Vagina (tissue), 2 donors: ENCODE results near the gene SMARCD3.

Source experiments
- CTCF ChIP-seq, 3 experiments: fragments of 450-650 bp in 2 of 3; fragments of 200-600 bp in 1 of 3; sonication (generic) in 1 of 3; IDR thresholded peaks; one replicate each; pipeline ENCODE4 v1.5.1; 2017 to 2019; ENCODE audit warnings: antibody characterized with exemption in 3 of 3, mild to moderate bottlenecking in 2 of 3, moderate library complexity in 2 of 3
- POLR2A ChIP-seq, 2 donors: fragments of 450-650 bp; IDR thresholded peaks; one replicate each; pipeline ENCODE4 v1.6.1; 2017; ENCODE audit warnings: antibody characterized with exemption in 2 of 2, mild to moderate bottlenecking in 2 of 2, moderate library complexity in 2 of 2
- POLR2AphosphoS5 ChIP-seq, 2 donors: sonication (generic); formaldehyde crosslinking; IDR thresholded peaks; one replicate each; pipeline ENCODE4 v1.9.0; 2017; ENCODE audit warnings: antibody characterized with exemption in 2 of 2, mild to moderate bottlenecking in 2 of 2, low read depth in 1 of 2; ENCODE audit not compliant: insufficient read depth in 1 of 2

- no peak for TF ChIP-seq CTCF (IDR thresholded peaks at IDR 0.05)
- TF ChIP-seq POLR2A (IDR thresholded peaks at IDR 0.05), result no peak
- TF ChIP-seq POLR2AphosphoS5 (IDR thresholded peaks at IDR 0.05; ENCODE audit: insufficient read depth in 1 of 2, low read depth in 1 of 2), result no peak
Measured at GRCh38 chr7:151218170-151218569, 30.3 kb downstream of the SMARCD3 start.
